NCI-H82 treated with DMSO at 0.1 percent for 48 hours (cell line): ENCODE measurements around the gene TMEM218.

ENCODE experiments used
- DNase-seq: peaks from one replicate; lab custom pipeline; 2025; ENCODE audit not compliant: unreplicated experiment; lab: John Stamatoyannopoulos, UW

TMEM218 gene

DNA sequence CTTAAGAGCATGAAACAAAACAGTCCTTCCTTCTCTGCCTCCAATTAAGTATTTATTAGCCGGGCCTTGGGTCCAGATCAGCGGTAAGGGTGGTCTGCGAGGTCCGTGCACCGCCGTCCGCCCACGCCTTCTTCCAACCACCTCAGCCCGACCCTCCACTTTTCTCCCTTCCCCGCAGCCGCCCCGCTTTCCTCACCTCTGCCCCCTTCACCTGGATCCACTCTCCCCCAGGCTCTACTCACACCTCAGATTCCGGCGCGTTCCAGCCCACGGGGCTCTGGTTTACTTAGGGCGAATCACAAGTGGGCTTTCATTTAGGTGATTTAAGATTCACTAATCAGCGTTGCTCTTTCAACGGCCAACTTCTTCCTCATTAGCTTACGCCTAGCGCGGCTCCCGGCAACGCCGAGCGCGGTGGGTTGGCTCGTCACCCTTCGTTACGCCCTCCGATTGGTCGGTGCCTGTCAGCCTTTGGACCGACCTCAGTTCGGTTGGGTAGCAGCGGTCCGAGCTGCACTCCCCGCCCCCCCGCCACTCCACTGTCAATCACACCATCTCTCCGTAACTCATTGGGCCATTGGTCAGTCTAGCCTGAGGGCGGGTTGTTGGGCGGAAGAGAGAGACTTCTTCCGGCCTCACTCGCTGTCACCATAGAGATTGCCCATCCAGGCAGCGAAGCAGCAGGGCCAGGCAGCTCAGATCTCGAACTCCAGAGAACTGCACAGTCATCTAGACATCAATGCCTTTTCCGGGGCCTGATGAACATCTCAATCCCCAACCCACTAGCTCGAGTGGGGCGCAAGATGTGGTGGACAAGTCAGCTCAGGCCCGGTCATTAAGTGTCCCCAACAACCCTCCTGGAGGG is at the start of gene TMEM218:
Gene TMEM218, minus strand, starts transcription at position 284 of the 865 bp plus-strand sequence. CDS start 9,385 bp downstream, outside the sequence.
- peak; percentile 97 for DNase-seq

DNA sequence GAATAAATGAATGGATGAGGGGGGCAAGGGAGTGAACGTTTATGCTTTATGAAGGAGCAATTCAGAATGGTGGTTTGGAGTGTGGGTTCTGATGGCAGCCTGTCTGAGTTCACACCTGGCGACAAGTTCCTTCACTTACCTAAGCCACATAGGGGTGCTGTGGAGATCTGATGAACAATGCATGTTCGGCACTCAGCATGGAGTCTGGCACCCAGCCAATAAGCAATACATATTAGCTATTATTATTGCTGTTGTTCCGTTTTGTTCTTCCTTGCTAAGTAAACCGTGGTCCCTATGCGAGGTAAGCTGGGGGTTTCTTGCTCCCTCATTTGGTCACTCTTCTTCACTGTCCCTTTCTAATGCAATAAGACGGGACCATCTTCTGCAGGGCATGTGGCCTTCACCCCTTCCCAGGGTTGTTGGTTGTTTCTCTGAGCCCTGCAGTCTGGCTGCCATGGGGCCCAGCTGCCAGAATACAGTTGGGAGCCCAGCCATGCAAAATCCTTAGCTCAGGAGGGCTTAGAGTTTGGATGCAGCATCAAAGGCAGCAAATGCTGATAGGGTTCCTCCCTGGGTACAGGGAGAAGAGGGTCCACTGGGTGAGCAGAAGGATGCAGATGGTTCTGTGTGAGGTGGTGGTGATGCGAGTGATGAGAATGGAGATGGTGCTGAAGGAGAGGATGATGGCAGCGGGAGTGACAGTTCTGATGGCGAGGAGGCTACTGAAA is 46.7 kb upstream of the TMEM218 start:
- no peak for DNase-seq

DNA sequence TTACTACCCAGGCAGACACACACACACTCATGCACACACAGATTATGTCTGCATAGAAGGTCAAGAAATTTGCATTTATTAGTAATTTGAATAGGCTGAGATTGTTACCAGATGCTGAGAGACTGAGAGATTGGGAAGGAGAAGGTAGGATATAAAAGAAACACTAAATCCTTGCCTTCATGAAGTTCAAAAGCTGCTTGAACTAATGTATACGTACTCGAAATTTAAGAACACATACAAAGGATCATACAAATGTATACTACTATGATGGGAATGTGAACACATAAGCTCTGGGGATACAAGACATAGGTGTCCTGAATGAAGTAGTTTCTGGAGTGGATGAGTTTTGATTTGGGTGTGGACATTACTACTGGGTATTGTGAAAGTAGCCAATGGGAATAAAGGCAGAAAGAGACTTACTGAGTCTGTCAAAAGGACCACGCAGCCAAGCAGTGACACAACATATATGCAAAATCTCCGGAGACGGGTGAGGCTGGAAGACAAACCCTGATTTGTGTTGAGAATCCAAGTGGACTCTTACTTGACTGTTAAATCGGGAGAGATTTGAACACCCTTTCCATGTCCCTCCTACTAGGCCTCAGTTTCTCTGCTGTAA is 45.8 kb upstream of the TMEM218 start:
- DNase-seq = no peak

DNA sequence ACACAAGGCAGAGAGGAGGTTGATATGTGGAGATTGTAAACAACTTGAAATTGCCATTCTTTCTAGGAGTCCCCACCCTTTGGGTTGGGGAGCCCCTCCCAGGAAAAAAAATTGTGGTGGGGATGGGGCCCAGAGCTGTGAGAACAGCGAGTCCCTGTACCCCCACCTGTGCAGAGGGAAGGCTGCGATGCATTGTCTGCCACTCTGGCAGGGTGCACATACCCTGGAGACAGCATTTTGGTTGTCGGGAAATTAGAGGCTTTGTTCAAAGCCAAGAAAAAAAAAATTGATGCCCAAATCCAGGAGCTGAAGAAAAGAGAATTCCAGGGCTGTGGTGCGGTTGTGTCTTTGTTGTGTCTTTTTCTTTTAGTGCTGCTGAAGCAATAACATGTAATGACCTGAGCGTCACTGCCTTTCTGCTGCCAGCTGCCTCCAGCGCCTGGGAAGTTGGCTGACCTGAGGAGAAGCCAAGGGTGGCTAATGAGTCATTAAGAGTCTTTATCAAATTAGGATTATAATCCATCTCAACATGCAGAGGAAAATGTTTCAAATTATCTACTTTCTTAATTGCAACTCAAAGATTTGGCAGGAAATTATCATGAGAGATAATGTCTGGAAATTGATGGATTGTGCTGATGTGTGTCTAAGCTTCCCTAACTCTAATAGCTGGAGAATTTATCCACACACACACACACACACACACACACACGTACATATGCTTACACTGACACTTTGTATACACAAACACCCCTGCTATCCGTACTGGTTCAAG is 45.1 kb upstream of the TMEM218 start:
- DNase-seq = no peak

- DNase-seq = no peak
Measured at GRCh38 chr11:125155767-125156166, 44.3 kb upstream of the TMEM218 start.

- DNase-seq = no peak
Measured at GRCh38 chr11:125155100-125155444, 43.6 kb upstream of the TMEM218 start.

DNA sequence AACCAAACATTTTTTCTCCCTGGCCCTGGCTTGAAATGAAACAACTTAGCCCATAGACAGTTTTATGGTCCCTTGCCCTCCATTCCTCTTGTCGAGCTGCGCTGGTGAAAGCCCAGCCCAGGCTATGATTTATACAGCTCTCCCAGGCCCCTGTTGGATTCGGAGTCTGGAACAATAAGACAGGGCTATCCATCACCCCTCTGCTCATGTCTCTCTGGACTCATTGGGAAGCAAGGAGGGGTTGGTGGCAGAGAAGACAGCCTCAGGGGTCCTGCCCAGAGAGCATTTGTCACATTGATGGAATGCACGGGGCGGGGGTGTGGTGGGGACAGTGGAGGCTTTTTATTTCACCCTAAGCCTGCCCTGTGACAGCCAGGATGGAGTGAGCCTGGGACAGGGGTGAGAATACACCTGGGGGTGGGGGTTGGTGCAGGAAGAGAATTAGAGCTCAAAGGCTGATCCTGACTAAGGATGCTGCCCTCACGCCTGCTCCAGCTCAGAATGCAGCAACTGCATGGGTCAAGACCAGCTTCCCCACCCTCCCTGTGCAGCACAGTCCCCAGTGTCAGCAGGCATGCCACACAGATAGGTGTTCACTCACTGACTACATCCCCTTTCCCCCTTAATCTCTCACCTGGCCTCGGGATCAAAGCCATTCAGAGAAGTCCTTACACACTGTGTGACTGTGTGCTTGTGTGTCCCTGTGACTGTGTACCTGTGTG is 43.1 kb upstream of the TMEM218 start:
- no peak for DNase-seq

DNA sequence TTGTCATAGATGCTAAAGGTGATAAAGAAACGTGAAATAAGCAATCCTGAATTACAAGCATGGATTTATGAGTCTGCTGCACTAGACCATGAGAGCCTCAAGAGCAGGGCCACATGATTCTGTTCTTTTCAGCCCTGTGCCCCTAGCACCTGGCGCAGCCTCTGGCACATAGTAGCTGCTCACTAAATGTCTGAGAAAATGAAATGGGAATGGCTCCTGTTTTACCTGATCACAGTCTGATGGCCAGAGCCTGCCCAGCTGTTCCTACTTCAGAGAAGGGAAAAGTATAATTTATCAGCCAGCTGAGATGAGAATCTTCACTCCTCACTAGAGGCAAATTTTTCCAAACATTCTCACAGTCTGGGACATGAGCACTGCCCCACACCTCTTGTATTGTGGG is 42.4 kb upstream of the TMEM218 start:
- no peak for DNase-seq

DNA sequence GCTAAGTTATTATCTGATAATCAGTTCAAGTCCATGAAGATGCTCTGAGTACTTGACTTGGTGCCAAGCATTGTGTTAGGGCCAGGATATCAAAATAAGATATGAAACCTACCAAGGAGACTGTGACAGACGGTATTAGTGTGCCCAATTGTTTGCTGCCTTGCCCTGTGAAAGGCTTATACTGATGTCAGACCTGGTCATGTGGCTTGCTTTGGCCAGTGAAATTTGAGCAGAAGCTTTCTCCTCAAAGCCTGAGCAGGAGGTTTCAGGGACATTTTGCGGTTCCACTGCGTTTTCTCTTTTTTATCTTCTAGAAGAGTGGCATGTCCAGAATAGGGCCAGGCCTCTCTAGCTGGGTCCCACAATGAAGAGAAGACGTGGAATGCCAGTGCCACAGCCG is 37.3 kb upstream of the TMEM218 start:
- peak; percentile 17 for DNase-seq

DNA sequence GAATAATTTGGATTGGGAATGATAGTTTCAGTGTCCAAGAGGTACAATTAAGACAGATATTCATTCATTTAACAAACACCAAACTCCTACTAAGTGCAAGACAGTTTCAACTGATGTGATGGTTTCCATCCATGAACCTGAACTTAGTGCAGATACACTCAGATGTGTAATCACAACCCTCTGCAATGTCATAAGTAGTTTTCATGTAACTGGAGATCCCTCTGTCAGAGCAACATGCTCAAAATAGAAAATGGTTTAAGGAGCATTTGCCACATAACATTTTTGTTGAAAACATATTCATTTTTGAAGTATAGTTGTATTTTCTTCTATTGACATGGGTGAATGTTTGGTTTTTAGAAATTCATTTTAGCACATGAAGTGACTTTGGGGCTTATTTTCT is 36.6 kb upstream of the TMEM218 start:
- no peak for DNase-seq

DNA sequence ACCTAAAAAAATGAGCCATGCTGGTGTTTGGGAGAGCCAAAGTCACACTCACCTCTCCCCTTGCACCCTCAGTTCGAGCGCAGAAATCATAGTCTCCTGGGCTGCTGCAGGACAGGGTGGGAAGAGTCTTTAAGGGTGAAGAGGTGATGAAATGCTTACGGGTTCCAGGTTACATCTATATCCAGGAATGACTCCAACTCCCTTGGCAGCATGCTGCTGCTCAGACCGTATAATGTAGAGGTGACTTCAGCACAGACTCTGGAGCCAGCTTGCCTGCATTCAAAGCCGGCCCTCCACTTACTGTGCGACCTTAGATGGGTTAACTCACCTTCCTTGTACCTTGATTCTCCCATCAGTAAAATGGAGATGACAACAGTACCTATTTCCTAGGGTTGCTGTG is 35.9 kb upstream of the TMEM218 start:
- no peak for DNase-seq

- no peak for DNase-seq
Measured at GRCh38 chr11:125146232-125146631, 34.8 kb upstream of the TMEM218 start.

DNA sequence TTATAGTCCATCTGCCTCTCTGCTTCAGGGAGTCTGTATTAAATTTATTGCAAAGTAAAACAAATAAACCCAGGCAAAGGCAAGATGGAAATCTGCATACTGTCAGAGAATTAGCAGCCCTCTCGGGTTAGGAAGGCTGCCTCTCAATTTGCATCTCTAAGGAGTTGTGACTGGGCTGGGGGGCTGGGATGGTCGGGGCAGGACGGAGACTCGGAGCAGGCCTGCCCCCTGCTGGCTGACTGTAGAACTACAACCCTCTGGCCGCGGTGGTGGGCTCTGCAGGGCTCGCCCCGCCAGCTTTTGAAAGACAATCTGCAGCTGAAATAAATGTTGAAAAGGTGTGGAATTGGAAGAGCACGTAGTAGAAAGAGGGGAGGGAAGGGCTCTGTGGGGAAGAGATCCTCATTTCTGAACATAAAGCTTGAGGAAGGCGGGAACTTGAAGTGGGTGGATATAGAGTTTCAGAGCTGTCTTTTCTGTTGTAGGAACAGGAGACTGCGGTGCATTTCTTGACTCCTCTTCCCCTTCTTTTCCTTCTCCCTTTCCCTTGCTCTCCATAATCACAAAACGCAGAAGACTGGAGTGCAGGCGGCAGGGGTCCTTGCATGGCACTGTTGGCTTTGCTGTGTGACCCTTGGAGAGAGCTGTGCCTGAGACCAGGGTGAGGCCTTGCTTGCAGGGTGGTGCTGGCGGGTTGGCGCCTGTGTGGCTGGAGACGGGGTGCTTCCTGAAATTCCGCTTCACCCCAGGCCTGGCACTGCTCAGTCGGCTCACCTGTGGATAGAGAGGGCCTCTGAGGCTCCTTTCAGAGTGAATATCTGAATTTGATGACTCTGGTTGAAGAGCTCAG is 30.5 kb upstream of the TMEM218 start:
- DNase-seq = no peak

GRCh38 chr11:125141178-125141577 is 29.8 kb upstream of the TMEM218 start:
- DNase-seq = no peak

DNA sequence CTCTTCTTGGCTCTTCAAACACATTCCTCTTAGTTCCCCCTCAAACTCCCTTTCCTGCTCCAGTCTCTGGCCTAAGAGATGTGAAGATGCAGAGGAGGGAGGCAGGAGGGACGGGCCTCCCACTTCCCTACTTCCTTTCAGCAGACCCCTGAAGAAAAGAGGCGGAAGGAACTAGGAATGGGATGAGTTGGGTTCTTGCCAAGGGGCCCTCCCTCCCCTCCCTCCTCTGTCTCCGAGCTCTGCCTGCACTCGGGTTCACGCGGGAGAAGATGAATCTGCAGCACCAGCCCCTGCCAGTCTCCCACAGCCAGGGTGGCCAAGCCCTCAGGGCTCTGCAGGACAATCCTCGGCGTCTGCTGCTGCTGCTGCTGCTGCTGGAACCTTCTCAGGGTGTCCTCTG is 28.8 kb upstream of the TMEM218 start:
- DNase-seq = no peak

DNA sequence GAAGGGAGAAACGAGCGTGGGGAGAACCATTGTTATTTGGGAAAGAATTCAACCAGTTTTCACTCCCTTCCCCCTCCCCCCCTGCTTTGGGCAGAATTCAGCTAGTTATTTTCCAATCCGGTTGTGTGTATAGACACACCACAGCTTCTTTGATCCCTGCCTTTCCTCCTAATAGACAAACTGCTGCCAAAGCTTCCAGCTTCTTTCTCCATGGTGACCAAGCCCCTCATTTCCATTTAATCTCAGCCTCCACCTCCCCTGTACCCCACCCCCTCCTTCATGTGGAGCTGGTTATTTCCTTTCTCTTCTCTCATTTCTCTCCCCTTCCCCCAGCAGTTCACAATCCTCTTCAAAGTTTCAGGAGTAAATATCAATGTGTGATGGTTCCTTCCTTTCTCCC is 28.4 kb upstream of the TMEM218 start:
- DNase-seq = no peak

DNA sequence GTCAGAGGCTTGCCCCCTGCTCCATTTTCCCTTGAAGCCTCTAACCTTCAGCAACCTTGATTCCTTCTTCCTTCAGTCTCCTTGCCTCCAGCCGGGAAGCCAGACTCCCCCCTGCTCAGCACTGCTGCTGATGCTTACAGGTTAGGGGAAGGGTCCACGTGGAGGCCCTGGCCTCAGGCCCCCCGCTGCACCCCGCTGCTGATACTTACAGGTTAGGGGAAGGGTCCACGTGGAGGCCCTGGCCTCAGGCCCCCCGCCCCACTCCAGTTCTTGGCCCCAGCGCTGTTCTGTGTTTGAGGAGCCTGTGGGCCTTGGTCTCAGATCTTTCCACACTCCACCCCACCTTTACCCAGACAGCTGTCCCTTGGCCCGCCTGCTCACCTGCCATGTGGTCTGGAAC is 27.5 kb upstream of the TMEM218 start:
- no peak for DNase-seq

DNA sequence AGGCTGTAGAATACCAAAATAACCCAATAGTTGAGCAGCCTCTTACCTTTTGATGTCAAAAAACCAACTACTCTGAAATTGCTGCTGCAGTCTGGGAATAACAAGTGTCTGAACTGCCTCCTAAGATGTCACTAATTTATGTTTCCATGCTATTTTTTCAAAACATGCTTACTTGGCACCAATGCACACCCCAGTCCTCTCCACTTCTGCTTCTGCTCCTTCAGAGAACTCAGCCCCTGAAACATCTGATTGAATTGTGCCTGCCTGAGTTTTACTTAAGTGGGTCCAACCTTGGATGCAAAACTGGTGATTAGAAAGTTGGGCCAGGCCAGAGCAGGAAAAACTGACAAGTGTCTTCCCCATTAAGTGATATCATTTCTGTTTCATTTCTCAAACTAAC is 24.6 kb upstream of the TMEM218 start:
- DNase-seq = no peak

DNA sequence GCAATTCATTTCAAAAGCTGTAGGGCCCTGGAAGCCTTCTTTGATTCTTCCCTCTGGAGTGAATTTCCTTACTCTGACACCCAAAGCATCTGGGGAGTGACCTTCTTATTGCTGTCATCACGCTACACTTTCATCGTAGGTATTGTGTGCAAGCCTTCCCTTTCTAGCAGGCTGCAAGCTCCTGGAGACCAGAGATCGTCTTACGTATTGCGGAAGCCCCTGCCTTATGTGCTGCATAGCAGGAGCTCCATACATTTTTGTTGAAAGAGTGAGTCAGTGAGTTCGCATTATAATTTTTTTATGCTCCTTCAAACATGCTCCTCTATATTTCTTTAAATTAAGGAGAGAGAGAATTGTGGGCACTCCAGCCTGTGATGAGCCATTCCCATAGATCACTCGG is 21.2 kb upstream of the TMEM218 start:
- DNase-seq = no peak

- no peak for DNase-seq
Measured at GRCh38 chr11:125132071-125132470, 20.6 kb upstream of the TMEM218 start.
